ENCODE data around the gene LMAN1L. TPM values are rescaled to one million over a fixed set of nuclear protein-coding genes. Genes with fewer than 3 reads are reported as not detected.
"Not testable (repeated sequence)": the region's sequence is repeated elsewhere in the genome, so short reads cannot be mapped to it uniquely, and the experiment has no call there.

LMAN1L gene
- total RNA-seq, 2 donors from 2014 or later, result 0.82 to 1.6 TPM

DNA sequence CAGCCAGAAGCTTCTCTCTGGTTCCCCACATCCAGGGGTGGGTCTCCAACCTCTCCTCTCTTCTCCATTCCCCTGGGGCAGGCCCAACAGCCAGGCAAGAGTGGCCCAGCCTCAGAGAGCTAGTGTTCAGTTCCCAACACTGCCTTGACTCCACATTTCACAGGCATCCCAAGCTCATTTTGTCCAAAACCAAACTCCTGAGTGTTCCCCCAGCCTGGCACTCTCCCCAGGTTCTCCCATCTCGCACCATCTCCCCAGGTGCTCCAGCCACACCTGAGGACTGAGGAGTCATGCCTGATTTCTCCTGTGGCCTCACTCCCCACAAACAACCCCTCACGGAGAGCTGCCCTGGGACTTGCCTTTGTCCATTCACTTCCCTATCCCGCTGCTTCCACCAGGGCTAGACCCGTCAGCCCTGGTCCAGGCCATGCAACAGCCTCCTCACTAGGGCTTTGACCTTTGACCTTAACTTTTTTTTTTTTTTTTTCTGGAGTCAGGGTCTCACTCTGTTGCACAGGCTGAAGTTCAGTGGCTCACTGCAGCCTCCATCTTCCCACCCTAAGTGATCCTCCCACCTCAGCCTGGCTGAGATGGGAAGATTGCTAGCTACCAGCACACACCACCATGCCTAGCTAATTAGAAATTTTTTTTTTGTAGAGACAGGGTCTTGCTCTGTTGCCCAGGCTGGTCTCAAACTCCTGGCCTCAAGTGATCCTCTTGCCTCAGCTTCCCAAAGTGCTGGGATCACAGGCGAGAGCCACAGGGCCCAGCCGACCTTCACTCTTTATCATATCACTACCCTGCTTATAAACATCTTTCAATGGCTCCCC lies 34.7 kb upstream of the LMAN1L start:
- Mint-ChIP-seq H3K4me3 (peak overlapping the region; percentile 82), H3K27ac (peak overlapping the region; percentile 99), H3K4me1 (peaks cover 53% of the 10 kb centered on the region), H3K9me3 (no peaks in the 10 kb centered on the region), H3K36me3 (ENCODE audit: low read depth) (peaks cover 11% of the 10 kb centered on the region), H3K27me3 (no peaks in the 10 kb centered on the region)
- ATAC-seq (replicated peaks), result no peak

DNA sequence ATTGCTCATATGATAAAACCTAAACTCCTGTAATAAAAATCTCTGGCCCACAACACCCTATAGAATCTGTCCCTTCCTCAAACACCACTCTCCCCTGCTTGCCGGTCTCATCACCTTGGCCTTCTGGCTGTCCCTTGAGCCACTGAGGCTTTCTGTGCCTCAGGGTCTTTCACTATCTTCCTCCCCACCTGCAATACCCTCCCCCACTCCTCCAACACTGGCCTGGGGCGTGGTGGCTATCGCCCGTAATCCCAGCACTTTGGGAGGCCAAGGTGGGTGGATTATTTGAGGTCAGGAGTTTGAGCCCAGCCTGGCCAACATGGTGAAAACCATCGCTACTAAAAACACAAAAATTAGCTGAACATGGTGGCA lies 34.0 kb upstream of the LMAN1L start:
- Mint-ChIP-seq H3K27me3 (no peaks in the 10 kb centered on the region), H3K27ac (peak overlapping the region; percentile 99), H3K9me3 (no peaks in the 10 kb centered on the region), H3K4me3 (peak overlapping the region; percentile 82), H3K36me3 (ENCODE audit: low read depth) (peaks cover 17% of the 10 kb centered on the region), H3K4me1 (peaks cover 53% of the 10 kb centered on the region)
- ATAC-seq (replicated peaks), result no peak

DNA sequence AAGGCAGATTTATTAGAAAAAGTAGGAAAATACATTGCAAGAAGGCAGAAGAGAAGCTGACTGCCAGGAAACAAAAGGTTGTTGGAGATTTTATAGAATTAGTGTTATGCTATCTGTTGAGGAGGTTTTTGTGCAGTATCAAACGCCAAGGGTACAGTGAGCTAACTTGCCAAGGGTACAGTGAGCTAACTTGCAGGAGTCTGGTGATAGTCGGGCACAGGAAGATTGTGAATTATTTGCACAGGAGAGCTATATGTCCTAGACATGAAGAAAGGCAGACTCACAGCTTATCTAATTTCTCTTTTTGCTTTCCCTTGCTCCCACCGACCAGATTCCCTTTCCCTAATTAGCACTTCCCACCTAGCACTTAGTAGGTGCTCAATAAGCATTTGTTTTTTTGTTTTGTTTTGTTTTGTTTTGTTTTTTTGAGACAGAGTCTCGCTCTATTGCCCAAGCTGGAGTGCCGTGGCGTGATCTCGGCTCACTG lies 33.4 kb upstream of the LMAN1L start:
- H3K27me3 Mint-ChIP-seq, result no peaks in the 10 kb centered on the region
- no peak for ATAC-seq (replicated peaks)
- peaks cover 23% of the 10 kb centered on the region for H3K36me3 Mint-ChIP-seq (ENCODE audit: low read depth)
- peak overlapping the region; percentile 82 for H3K4me3 Mint-ChIP-seq
- peak overlapping the region; percentile 99 for H3K27ac Mint-ChIP-seq
- H3K4me1 Mint-ChIP-seq, result peaks cover 53% of the 10 kb centered on the region
- no peaks in the 10 kb centered on the region for H3K9me3 Mint-ChIP-seq

DNA sequence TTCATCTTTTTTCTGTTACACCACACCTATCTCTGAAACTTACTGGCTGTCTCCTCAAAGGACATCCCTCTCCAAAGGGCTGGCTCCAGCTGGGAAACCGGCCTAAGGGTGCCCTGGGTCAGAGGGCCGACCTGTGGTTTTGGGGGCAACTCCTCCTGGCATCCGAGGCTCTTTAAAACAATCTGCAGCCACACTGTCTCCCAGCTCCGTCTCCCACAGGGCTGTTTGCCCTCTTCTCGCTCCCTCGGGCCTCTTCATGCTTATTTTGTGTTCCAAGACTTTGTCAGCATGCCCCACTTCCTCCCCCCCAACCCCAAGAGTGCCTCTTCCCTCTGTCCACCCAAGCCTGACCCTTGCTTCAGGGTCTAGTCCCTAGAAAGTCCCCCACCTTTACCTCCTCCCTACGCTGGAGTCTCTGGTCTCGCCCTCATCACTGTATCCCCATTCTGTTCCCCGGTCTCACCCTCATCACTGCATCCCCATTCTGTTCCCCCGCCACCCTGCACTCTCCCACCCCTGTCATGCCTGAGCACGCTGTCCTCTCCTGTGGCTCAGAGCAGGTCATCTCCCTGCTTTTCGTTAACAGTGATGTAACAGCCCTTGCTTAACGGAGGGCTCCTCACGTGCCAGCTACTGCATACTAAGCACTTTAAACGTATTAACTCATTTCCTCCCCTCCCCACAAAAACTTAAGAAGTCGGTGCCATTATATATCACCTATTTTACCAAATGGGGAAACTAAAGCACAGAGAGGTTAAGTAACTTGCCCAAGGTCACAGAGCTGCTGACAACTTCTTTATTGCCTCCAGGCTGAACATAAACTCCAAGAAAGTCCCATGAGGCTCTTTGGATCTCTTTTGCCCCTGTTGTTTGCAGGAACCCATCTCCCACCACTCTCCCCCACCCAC lies 31.9 kb upstream of the LMAN1L start:
- ATAC-seq (replicated peaks), result peak; percentile 29

DNA sequence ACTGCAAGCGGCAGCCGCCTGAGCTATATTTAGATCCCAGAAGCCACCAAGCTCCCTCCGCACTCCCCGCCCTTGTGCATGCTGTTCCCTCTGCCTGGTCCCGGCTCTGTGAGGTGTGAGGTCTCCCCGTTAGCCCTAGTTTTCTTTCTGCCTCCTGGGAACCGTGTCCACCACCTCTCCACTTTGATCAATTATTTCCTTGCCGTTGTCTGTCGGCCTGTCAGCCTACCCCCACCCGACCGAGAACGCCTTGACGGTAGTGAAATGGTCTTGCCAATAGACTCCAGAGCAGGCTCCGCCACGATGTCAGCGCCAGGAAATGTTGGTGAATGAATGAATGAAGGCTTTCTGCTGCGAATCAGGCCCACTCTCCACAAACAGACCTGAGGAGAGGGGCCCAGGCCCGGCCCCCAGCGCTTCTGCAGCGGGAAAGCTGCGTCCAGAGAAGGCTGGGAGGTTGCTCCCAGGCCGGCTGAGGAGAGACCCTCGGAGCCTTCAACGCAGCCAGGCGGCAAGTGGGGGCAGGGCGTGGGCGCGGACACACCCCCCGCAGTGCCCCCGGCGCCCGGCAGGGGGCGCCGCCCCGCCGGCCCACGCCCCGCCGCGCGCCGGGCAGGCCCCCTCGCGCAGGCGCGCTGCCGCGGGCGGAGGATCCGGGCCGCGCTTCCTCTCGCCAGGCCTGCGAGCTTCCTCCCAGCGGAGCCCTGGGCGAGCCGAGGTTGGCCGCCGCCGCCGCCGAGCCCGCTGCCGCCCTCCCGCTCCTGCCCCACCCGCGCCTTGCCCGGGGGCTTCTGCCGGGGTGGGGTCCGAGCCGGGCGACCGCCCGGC lies 31.0 kb upstream of the LMAN1L start, which contains the start of gene CSK:
Gene CSK, plus strand, starts transcription at position 650 of the 828 bp plus-strand sequence. CDS start 16,218 bp downstream, outside the sequence.
- H3K27me3 Mint-ChIP-seq, result no peaks in the 10 kb centered on the region
- H3K36me3 Mint-ChIP-seq (ENCODE audit: low read depth), result peaks cover 48% of the 10 kb centered on the region
- peak within 1 kb of the TSS; percentile 99 for H3K27ac Mint-ChIP-seq
- H3K4me1 Mint-ChIP-seq, result peaks cover 49% of the 10 kb centered on the region
- peak within 1 kb of the TSS; percentile 84 for H3K4me3 Mint-ChIP-seq
- H3K9me3 Mint-ChIP-seq, result no peaks in the 10 kb centered on the region
- peak; percentile 53 for ATAC-seq (replicated peaks)

More for the DNA sequence above, 31.9 kb upstream of the LMAN1L start:
- Mint-ChIP-seq H3K27me3 (no peaks in the 10 kb centered on the region), H3K4me1 (peaks cover 48% of the 10 kb centered on the region), H3K27ac (peak overlapping the region; percentile 99), H3K36me3 (ENCODE audit: low read depth) (peaks cover 39% of the 10 kb centered on the region), H3K9me3 (no peaks in the 10 kb centered on the region), H3K4me3 (peak overlapping the region; percentile 82)

DNA sequence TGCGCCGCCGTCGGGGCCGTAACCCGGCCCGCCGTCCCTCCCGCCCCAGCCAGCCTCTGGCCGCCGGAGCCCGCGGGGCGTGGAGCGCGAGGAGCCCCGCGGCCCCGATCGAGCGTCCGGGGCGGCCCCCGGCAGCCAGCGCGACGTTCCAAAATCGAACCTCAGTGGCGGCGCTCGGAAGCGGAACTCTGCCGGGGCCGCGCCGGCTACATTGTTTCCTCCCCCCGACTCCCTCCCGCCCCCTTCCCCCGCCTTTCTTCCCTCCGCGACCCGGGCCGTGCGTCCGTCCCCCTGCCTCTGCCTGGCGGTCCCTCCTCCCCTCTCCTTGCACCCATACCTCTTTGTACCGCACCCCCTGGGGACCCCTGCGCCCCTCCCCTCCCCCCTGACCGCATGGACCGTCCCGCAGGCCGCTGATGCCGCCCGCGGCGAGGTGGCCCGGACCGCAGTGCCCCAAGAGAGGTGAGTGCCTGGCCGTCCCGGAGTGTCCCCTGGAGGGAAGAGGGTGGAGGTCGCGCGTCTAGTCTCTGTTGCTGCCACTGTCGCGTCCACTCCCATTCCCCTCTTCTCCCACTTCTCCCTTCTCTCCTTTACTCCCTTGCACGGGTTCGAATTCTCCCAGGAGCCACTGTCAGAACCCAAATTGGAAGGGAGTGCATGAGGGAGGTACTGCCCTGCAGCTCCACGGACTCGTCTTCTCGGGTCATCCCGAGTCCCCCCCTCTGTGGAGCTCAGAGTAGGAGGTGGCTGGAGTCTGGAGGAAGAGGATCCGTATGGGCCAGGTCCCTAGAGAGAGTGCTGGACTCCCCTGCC lies 30.2 kb upstream of the LMAN1L start:
- ATAC-seq (replicated peaks), result peak; percentile 10
- Mint-ChIP-seq H3K27ac (peak overlapping the region; percentile 89), H3K9me3 (no peaks in the 10 kb centered on the region), H3K4me3 (peak overlapping the region; percentile 84), H3K4me1 (peaks cover 47% of the 10 kb centered on the region), H3K36me3 (ENCODE audit: low read depth) (peaks cover 54% of the 10 kb centered on the region), H3K27me3 (no peaks in the 10 kb centered on the region)

DNA sequence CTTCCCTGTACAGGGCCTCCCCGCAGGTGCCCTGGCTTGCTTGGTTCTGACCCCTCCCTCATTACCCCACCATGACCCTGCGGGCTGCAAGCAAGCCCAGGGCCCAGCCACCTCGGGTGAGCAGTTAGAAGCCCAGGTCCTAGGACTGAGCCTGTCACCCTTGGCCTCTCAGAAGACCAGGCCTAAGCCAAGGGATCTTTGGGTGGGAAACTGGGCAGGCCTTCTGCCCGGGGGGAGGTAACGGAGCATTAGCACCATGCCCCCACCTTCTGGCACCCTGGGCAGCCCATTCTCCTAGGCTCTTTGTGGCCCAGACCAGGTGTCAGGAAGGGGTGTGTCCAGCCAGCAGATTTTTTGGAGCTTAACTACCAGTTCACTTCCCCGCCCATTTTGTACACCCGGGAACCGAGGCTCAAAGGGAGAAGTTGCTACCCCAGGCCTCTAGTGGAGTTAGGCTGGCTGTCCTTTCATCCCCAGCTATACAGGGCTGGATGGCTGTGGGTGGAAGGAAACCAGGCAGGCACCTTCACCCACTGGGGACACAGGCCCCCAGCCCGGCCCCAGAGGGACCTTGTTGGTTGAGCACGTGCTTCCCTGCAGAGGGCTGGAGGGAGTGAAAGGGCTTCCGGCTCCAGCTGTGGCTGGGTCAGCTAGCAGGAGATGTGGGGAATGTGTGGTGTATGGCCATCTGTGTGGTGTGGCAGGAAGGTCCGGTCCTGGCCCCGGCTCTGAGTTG lies 29.4 kb upstream of the LMAN1L start:
- Mint-ChIP-seq H3K36me3 (ENCODE audit: low read depth) (peaks cover 62% of the 10 kb centered on the region), H3K27ac (peak overlapping the region; percentile 89), H3K27me3 (no peaks in the 10 kb centered on the region), H3K4me1 (peaks cover 46% of the 10 kb centered on the region), H3K9me3 (no peaks in the 10 kb centered on the region), H3K4me3 (peak overlapping the region; percentile 84)
- ATAC-seq (replicated peaks), result no peak

DNA sequence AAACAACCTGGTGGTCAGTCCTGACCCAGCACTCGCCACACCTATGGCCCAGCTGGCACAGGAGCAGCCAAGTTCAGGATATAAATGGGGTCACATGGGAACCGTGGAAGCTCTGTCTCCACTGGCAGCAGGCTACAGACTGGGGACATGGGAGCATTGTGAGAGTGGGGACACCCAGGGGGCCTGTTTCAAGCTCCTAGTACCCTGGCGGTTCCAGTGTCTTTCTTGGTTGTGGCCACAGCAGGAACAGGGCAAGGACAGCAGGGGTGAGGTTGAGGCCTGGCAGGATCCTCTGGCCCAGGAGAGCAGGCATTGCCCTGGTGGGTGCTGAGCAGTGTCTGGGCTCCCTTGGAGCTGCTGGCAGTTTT lies 28.8 kb upstream of the LMAN1L start:
- Mint-ChIP-seq H3K4me3 (peak overlapping the region; percentile 84), H3K4me1 (peaks cover 45% of the 10 kb centered on the region), H3K36me3 (ENCODE audit: low read depth) (peaks cover 68% of the 10 kb centered on the region), H3K27ac (peak overlapping the region; percentile 89), H3K9me3 (no peaks in the 10 kb centered on the region), H3K27me3 (no peaks in the 10 kb centered on the region)
- ATAC-seq (replicated peaks), result no peak

DNA sequence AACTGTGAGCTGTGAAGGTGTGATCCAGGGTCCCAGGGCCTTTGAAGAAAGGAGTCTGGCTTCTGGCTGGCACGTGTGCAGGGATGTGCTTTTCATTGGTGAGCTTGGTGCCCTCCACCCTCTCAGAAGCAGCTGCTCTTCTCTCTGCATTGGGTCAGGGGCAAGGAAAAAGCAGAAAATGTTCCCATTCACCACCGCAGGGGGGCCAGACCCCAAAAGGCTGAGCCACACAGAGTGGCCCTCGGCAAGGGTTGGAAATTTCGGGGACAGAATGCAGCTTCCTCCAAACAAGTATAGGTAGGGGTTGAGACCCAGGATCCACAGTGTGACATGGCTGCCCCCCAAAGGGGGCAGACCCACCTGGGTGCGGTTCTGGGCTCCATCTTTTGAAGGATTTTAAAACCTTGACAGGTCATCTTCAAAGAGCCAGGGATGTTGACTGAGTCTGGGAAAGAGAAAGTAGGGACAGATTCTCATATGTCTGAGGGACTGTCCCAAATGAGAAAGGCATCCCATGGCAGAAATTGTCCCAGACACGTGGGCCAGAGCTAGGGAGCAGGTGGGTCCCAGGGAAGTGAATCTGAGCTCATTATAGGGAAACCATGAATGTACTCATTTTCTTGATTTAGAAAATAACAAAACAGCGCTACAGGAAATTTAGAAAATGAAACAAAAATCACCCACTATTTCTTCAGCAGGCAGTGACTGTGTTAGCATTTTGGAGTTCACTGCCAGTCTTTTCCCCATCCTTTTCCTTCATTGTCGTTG lies 28.0 kb upstream of the LMAN1L start:
- no peak for ATAC-seq (replicated peaks)
- Mint-ChIP-seq H3K9me3 (no peaks in the 10 kb centered on the region), H3K27ac (peak overlapping the region; percentile 89), H3K4me3 (peak overlapping the region; percentile 84), H3K27me3 (no peaks in the 10 kb centered on the region), H3K4me1 (peaks cover 42% of the 10 kb centered on the region), H3K36me3 (ENCODE audit: low read depth) (peaks cover 76% of the 10 kb centered on the region)

DNA sequence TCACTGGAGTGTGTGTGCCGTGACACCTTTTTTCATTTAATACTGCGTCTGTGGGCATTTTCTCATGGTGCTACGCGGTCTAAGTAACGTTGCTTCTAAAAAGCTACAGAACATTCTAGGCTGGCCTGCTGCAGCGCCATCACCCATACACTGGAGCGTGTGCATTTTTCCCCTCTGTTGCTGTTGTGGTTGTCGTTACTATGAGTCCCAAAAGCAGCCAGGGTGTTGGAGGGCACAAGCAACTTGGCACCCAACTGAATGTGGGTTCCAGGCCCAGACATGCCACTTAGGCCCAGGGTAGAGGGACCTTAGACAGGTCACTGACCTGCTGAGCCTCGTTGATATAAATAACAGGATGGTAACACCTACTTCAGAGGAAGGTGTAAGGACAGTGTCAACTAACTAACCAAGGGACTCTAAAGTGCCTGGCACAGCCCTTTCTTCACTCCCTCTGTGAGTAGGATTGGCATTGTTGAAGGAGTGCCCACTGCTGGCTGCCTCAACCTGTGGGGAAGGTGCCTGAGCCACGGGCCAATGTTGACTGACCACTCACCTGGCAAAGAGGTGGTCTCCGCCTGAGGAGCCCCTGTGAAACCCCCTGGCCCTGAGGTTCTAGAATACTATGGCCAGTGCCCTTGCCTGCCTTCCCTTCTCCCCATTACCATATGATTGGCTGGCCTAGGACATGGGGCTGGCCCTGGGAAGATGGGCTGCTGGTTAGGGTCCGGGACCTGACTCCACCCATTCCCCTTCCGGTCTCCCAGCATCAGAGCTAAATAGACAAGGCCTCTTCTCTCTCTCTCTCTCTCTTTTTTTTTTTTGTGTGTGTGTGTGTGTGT lies 27.2 kb upstream of the LMAN1L start:
- H3K4me1 Mint-ChIP-seq, result peaks cover 40% of the 10 kb centered on the region
- peaks cover 84% of the 10 kb centered on the region for H3K36me3 Mint-ChIP-seq (ENCODE audit: low read depth)
- peak overlapping the region; percentile 89 for H3K27ac Mint-ChIP-seq
- no peak for ATAC-seq (replicated peaks)
- H3K9me3 Mint-ChIP-seq, result no peaks in the 10 kb centered on the region
- peak overlapping the region; percentile 84 for H3K4me3 Mint-ChIP-seq
- H3K27me3 Mint-ChIP-seq, result no peaks in the 10 kb centered on the region

DNA sequence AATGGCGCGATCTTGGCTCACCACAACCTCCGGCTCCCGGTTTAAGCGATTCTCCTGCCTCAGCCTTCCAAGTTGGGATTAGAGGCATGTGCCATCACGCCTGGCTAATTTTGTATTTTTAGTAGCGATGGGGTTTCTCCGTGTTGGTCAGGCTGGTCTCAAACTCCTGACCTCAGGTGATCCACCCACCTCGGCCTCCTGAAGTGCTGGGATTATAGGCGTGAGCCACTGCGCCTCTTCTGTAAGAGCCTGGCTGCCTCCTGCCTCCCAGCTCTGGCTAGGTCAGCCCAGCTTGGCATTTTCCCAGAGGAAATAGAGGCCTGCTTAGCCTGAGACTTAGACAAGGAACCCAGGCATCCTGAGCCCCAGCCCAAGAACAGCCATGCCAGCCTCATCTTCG lies 26.6 kb upstream of the LMAN1L start:
- peak overlapping the region; percentile 89 for H3K27ac Mint-ChIP-seq
- peaks cover 89% of the 10 kb centered on the region for H3K36me3 Mint-ChIP-seq (ENCODE audit: low read depth)
- peak overlapping the region; percentile 84 for H3K4me3 Mint-ChIP-seq
- not testable (repeated sequence) for H3K9me3 Mint-ChIP-seq; ATAC-seq (replicated peaks); H3K27me3 Mint-ChIP-seq
- peaks cover 39% of the 10 kb centered on the region for H3K4me1 Mint-ChIP-seq

Measured in activated T-helper 17 cell treated with anti-CD3 and anti-CD28 coated beads, Interleukin-2, amount 50 U/mL, for 72 hours (primary cell).